Epithelial cell of proximal tubule (primary cell): Measurements from ENCODE around the gene C1QTNF5. TPM values are rescaled to one million over a fixed set of nuclear protein-coding genes. Genes with fewer than 3 reads are reported as not detected.

Source experiments
- DNase-seq: peaks from one replicate; pipeline ENCODE4 v3.0.0-alpha.2; 2011; ENCODE audit warnings: low read depth
- H3K4me3 ChIP-seq: 2 replicates; pipeline ENCODE4 v1.5.1; 2011; ENCODE audit warnings: low read depth, mild to moderate bottlenecking, low read length
- CTCF ChIP-seq: conservative IDR thresholded peaks from 2 replicates; pipeline ENCODE4 v1.5.1; 2012; ENCODE audit warnings: low read depth, mild to moderate bottlenecking, low read length
- total RNA-seq: library from RNA; depleted of rRNA; stranded (reverse); fragments of >200 nt; gene quantifications from 2 replicates; pipeline ENCODE4 v1.2.3, GENCODE V29; 2015

C1QTNF5 gene
- total RNA-seq, 1 donor from 2014 or later: 1.8 TPM

- H3K4me3 ChIP-seq: no peak overlapping the region
- no peak for DNase-seq
- no peak for TF ChIP-seq CTCF
Measured at GRCh38 chr11:119375337-119376196, 34.9 kb upstream of the C1QTNF5 start.

- TF ChIP-seq CTCF: no peak
- no peak for DNase-seq
- no peak overlapping the region for H3K4me3 ChIP-seq
Measured at GRCh38 chr11:119374632-119375336, 34.1 kb upstream of the C1QTNF5 start.

DNA sequence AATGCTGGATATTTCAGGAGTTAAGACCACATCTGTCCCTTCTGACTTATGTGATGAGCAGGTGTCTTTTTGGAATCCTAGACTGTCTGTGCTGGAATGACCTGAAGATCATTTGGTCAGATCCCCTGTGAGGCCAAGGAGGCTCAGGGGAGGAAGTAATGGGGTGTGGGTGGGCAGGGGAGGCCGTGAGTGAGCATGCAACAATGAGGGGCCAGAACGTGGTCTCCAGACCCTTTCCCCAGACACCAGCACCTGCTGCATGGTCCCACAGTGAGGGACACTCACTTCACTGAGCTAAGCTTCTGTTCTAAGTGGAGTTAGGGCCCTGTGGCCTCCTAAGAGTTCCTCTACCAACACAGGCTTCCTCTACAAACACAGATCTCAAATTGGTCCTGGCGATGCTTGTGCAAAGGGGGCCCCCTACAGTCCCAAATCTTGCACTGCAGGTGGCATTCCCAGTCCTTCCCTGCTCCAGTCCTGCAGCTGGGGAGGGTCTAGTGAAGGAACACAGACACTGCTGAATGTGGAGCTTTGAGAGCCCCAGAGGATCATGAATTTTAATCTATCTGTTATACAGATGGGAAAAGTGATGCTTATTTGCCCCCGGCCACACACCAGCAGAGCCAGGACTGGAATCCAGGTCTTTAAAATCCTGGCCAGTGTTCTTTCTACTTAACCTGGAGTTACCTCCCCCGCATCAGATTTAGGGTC is 33.4 kb upstream of the C1QTNF5 start:
- no peak for DNase-seq
- no peak overlapping the region for H3K4me3 ChIP-seq
- TF ChIP-seq CTCF: peak; percentile 98

DNA sequence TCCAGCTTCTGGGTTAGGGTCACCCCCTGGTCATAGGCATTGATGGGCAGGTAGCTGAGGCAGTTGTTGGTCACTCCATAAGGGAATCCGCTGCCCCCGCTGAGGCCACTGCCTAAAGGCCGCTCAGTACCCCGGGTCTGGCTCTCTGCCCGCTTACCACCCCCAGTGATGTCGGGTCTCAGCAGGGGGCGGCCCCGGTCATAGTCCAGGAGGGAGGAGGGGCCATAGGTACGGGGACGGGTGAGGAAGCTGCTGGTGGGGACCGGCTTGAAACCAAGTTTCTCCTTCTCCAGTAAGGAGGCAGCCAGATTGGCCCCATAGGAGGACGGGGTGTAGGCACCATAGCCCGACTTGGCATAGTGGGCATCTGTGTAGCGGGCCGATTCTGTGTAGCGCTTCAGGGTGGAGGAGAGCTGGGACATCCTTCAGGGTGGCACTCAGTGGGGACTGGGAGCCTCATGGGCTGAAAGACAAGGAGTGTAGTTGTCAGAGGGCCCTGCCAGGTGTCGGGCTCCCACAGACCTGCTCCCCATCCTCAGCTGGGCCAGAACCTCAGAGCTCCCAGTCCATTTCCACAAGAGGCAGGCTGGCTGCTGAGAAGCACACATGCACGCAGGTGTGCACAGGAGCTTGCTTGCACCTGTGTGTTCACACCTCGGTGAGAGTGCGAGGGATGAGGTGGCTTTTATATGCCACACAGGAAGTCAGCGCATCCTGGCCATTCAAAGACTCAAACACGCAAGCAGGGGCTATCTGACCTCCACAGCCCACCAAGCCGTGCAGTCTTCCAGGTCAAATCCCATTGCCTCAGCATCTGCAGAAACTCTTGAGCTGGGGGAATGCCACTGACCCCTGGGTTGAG is 32.6 kb upstream of the C1QTNF5 start:
- no peak for TF ChIP-seq CTCF
- no peak overlapping the region for H3K4me3 ChIP-seq
- no peak for DNase-seq

DNA sequence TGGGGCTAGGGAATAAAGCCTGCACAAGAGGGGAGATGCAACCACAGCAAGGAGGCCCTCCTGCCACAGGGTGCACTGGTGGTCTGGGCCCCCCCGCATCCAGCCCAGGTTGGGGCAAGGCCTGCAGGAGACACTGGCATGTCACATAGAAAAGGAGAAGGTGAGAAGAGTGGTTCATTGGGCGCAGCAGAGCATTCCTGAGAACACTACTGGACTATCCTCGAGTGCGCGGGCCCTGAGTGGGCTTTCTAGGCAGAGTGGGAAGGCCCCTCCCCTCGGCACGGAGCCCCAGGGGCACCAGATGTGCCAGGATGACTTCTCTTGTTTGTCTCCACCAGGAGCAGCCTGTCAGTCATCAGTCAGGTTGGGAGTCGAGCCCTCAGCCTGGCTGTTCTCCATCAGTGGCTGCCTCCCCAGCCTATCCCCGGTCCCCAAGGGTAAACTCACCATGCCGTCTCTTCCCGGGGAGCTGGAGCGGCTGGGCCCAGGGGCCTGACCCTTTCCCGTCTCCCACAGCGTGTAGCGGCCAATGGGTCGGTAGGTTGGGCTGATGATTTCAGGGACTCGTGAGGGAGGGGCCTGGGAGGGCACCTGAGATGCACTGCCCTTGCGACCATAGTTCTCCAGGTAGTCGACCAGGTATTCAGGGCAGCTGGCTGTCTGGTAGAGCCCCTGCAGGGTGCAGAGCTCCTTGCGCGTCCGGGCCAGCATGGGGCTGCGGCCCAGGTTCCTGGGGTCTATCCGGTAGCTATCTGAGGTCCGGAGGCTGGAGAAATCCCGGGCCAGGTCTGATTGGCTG is 31.8 kb upstream of the C1QTNF5 start:
- DNase-seq: no peak
- H3K4me3 ChIP-seq: no peak overlapping the region
- TF ChIP-seq CTCF: no peak
